H9 (cell line): Measurements from ENCODE around the gene MAD1L1. TPM values are rescaled to one million over a fixed set of nuclear protein-coding genes. Genes with fewer than 3 reads are reported as not detected.

ENCODE experiments used
- DNase-seq: peaks from one replicate; pipeline ENCODE4 v3.0.0-alpha.2; 2017
- H2AFZ ChIP-seq: one replicate; pipeline ENCODE4 v1.6.1; 2013; ENCODE audit warnings: mild to moderate bottlenecking, low read length, control low read depth, moderate library complexity
- H2AK5ac ChIP-seq: 2 replicates; pipeline ENCODE4 v1.6.1; 2013; ENCODE audit warnings: low read length, control low read depth, mixed read lengths; ENCODE audit not compliant: insufficient read length
- H2BK120ac ChIP-seq: one replicate; pipeline ENCODE4 v1.6.1; 2013; ENCODE audit warnings: low read depth, mild to moderate bottlenecking, low read length, control low read depth, inconsistent platforms; ENCODE audit not compliant: poor library complexity, severe bottlenecking
- H2BK12ac ChIP-seq: 2 replicates; pipeline ENCODE4 v1.6.1; 2013; ENCODE audit warnings: low read length, control low read depth, mixed read lengths, low read depth; ENCODE audit not compliant: insufficient read length
- H2BK15ac ChIP-seq: 2 replicates; pipeline ENCODE4 v1.6.1; 2013; ENCODE audit warnings: low read depth, low read length, control low read depth
- H2BK20ac ChIP-seq: one replicate; pipeline ENCODE4 v1.6.1; 2013; ENCODE audit warnings: low read depth, mild to moderate bottlenecking, low read length, control low read depth, inconsistent platforms; ENCODE audit not compliant: poor library complexity, severe bottlenecking
- H2BK5ac ChIP-seq: 2 replicates; pipeline ENCODE4 v1.6.1; 2013; ENCODE audit warnings: low read length, control low read depth, mixed read lengths; ENCODE audit not compliant: insufficient read length
- H3K14ac ChIP-seq: 2 replicates; pipeline ENCODE4 v1.6.1; 2013; ENCODE audit warnings: low read length, control low read depth; ENCODE audit not compliant: insufficient read depth
- H3K18ac ChIP-seq: 2 replicates; pipeline ENCODE4 v1.6.1; 2013; ENCODE audit warnings: low read depth, mild to moderate bottlenecking, mixed read lengths, low read length, control low read depth; ENCODE audit not compliant: insufficient read length
- H3K23ac ChIP-seq: 2 replicates; pipeline ENCODE4 v1.6.1; 2013; ENCODE audit warnings: low read length, control low read depth, mixed read lengths, low read depth; ENCODE audit not compliant: insufficient read length
- H3K23me2 ChIP-seq: 2 replicates; pipeline ENCODE4 v1.6.1; 2013; ENCODE audit warnings: low read depth, mild to moderate bottlenecking, mixed read lengths, low read length, control low read depth; ENCODE audit not compliant: insufficient read length, poor library complexity, severe bottlenecking
- H3K27ac ChIP-seq: 2 replicates; pipeline ENCODE4 v1.5.1; 2013; ENCODE audit warnings: low read length, control low read depth, mixed read lengths, low read depth; ENCODE audit not compliant: insufficient read length
- H3K27me3 ChIP-seq: 2 replicates; pipeline ENCODE4 v1.6.1; 2013; ENCODE audit warnings: low read length, control low read depth, inconsistent platforms; ENCODE audit not compliant: insufficient read depth
- H3K4ac ChIP-seq: 2 replicates; pipeline ENCODE4 v1.6.1; 2013; ENCODE audit warnings: low read depth, mild to moderate bottlenecking, control low read depth, inconsistent platforms, low read length, moderate library complexity
- H3K4me1 ChIP-seq: 2 replicates; pipeline ENCODE4 v1.6.1; 2013; ENCODE audit warnings: low read length, control low read depth, inconsistent platforms; ENCODE audit not compliant: insufficient read depth
- H3K4me2 ChIP-seq: 2 replicates; pipeline ENCODE4 v1.6.1; 2013; ENCODE audit warnings: low read length, control low read depth, mixed read lengths; ENCODE audit not compliant: insufficient read length, insufficient read depth
- H3K56ac ChIP-seq: 2 replicates; pipeline ENCODE4 v1.6.1; 2013; ENCODE audit warnings: low read depth, mild to moderate bottlenecking, mixed read lengths, low read length, control low read depth; ENCODE audit not compliant: insufficient read length
- H3K79me1 ChIP-seq: 2 replicates; pipeline ENCODE4 v1.6.1; 2013; ENCODE audit warnings: low read depth, mild to moderate bottlenecking, moderate library complexity, low read length, control low read depth, inconsistent platforms; ENCODE audit not compliant: insufficient read depth, poor library complexity, severe bottlenecking
- H3K79me2 ChIP-seq: 2 replicates; pipeline ENCODE4 v1.6.1; 2013; ENCODE audit warnings: low read length, control low read depth, inconsistent platforms; ENCODE audit not compliant: insufficient read depth
- H3K9ac ChIP-seq: 2 replicates; pipeline ENCODE4 v1.6.1; 2013; ENCODE audit warnings: low read length, control low read depth, mixed read lengths; ENCODE audit not compliant: insufficient read length; ENCODE audit errors: extremely low read depth
- H3K9me3 ChIP-seq: one replicate; pipeline ENCODE4 v1.6.1; 2013; ENCODE audit warnings: low read depth, low read length, inconsistent platforms; ENCODE audit not compliant: control insufficient read depth
- H3T11ph ChIP-seq: one replicate; pipeline ENCODE4 v1.6.1; 2013; ENCODE audit warnings: mild to moderate bottlenecking, low read length, control low read depth, inconsistent platforms
- H4K20me1 ChIP-seq: one replicate; pipeline ENCODE4 v1.6.1; 2013; ENCODE audit not compliant: control insufficient read depth, insufficient read length, insufficient read depth
- H4K5ac ChIP-seq: 2 replicates; pipeline ENCODE4 v1.6.1; 2013; ENCODE audit warnings: low read depth, mild to moderate bottlenecking, mixed read lengths, low read length, control low read depth; ENCODE audit not compliant: insufficient read length
- H4K8ac ChIP-seq: replicated peaks from 2 replicates; pipeline ENCODE4 v1.6.1; 2013; ENCODE audit warnings: low read length, control low read depth, mixed read lengths, low read depth; ENCODE audit not compliant: insufficient read length
- H4K91ac ChIP-seq: 2 replicates; pipeline ENCODE4 v1.6.1; 2013; ENCODE audit warnings: low read depth, mild to moderate bottlenecking, moderate library complexity, mixed read lengths, low read length, control low read depth; ENCODE audit not compliant: insufficient read length
- H3K27ac Mint-ChIP-seq, 3 experiments: 2 replicates in 2 of 3; 3 replicates in 1 of 3; pipeline ENCODE4 v1.8.0; 2020 to 2021; ENCODE audit warnings: mixed read lengths in 3 of 3, mild to moderate bottlenecking in 1 of 3, moderate library complexity in 1 of 3
- H3K27me3 Mint-ChIP-seq: 2 replicates; pipeline ENCODE4 v1.8.0; 2021; ENCODE audit warnings: low read depth, mild to moderate bottlenecking, moderate library complexity, mixed read lengths
- H3K36me3 Mint-ChIP-seq, 3 experiments: 2 replicates in 2 of 3; 3 replicates in 1 of 3; pipeline ENCODE4 v1.8.0; 2020 to 2021; ENCODE audit warnings: low read depth in 3 of 3, mixed read lengths in 3 of 3; ENCODE audit not compliant: insufficient read depth in 1 of 3
- H3K4me1 Mint-ChIP-seq, 2 experiments: 2 replicates each; pipeline ENCODE4 v1.8.0; 2020; ENCODE audit warnings: mixed read lengths in 2 of 2
- H3K4me3 Mint-ChIP-seq, 2 experiments: 2 replicates in 1 of 2; 3 replicates in 1 of 2; pipeline ENCODE4 v1.8.0; 2020 to 2021; ENCODE audit warnings: mild to moderate bottlenecking in 2 of 2, mixed read lengths in 2 of 2, moderate library complexity in 1 of 2
- H3K9me3 Mint-ChIP-seq, 2 experiments: 2 replicates in 1 of 2; 3 replicates in 1 of 2; pipeline ENCODE4 v1.8.0; 2020; ENCODE audit warnings: mild to moderate bottlenecking in 2 of 2, mixed read lengths in 2 of 2, moderate library complexity in 1 of 2
- WGBS: extraction: QIAGEN DNeasy Blood & Tissue Kit; methylation state at CpG from one replicate; pipeline ENCODE4 v1.1.7; 2013; ENCODE audit warnings: missing lambda C conversion rate, low lambda C conversion rate, mixed read lengths; ENCODE audit not compliant: insufficient read length; ENCODE audit errors: extremely low coverage; 5-methylcytosine and 5-hydroxymethylcytosine counted together
- total RNA-seq: library from RNA; stranded (reverse); gene quantifications from 2 replicates; pipeline ENCODE4 v1.2.1, GENCODE V29; 2021
- TF ChIP-seq, protein P1 (sequence below): fragments of 200-600 bp; sonication (generic); conservative IDR thresholded peaks from 3 replicates; pipeline ENCODE4 v1.8.0; 2021; ENCODE audit warnings: antibody characterized with exemption, mild to moderate bottlenecking

MAD1L1 gene
- total RNA-seq, 1 experiment from 2014 or later, result 39.0 TPM

DNA sequence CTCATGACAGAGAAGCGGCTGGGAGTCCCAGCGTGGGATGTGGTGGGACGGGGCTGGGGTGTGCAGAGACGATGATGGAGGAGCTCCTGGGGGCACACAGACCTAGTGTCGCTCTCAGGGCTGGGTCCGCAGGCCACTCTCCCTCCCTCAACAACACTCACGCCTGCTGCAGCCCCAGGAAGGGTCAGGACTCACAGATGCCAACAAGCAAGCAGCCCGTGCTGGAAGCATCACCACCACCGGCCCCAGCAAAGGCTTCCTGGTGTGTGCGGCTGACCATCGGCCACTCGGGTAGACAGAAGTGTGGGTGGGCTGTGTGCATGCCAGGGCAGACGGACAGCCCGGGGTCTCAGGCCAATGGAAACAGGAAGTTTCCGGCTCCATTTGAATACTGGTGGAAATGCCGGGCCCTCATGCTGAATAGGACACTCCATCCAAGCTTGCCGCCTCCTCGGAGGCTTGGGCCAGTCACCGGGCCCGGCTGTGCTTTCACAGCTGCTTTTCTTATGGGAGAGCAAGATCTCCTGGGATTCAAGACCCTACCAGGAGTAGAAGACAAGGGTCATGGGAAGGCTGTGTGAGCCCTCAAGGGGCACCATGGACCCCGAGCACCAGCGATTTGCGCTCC is 384.6 kb downstream of the MAD1L1 start:
- no peaks in the 10 kb centered on the region for H4K20me1 ChIP-seq
- H2AK5ac ChIP-seq, result no peak overlapping the region
- DNase-seq, result no peak

More for the DNA sequence above, 384.6 kb downstream of the MAD1L1 start:
- Mint-ChIP-seq H3K9me3 (no peaks in the 10 kb centered on the region), H3K36me3 (peaks cover 0 to 1% (median 0%) of the 10 kb centered on the region in 3 experiments; a peak in 2 of 7 replicates), H3K4me1 (peaks cover 4 to 7% of the 10 kb centered on the region in 2 experiments; a peak in 1 of 4 replicates), H3K4me3 (no peak overlapping the region), H3K27me3 (no peaks in the 10 kb centered on the region), H3K27ac (peak overlapping the region in 1 of 3 experiments; percentile 80; a peak in 2 of 7 replicates)
- Histone ChIP-seq H2BK20ac (no peak overlapping the region), H3K79me1 (no peaks in the 10 kb centered on the region), H3K4me2 (no peak overlapping the region), H3K79me2 (no peaks in the 10 kb centered on the region), H3K18ac (no peak overlapping the region), H4K91ac (no peak overlapping the region), H2AFZ (no peak overlapping the region), H2BK120ac (no peak overlapping the region), H3T11ph (no peak overlapping the region), H2BK15ac (no peak overlapping the region), H3K4ac (no peak overlapping the region), H3K56ac (no peak overlapping the region), H3K23ac (no peak overlapping the region), H3K27ac (no peak overlapping the region), H3K9me3 (no peaks in the 10 kb centered on the region), H2BK5ac (no peak overlapping the region), H4K8ac (no peak overlapping the region), H3K14ac (no peak overlapping the region), H4K5ac (no peak overlapping the region), H3K27me3 (no peaks in the 10 kb centered on the region), H2BK12ac (no peak overlapping the region), H3K9ac (no peak overlapping the region), H3K4me1 (no peaks in the 10 kb centered on the region), H3K23me2 (no peaks in the 10 kb centered on the region)
- TF ChIP-seq, protein P1, sequence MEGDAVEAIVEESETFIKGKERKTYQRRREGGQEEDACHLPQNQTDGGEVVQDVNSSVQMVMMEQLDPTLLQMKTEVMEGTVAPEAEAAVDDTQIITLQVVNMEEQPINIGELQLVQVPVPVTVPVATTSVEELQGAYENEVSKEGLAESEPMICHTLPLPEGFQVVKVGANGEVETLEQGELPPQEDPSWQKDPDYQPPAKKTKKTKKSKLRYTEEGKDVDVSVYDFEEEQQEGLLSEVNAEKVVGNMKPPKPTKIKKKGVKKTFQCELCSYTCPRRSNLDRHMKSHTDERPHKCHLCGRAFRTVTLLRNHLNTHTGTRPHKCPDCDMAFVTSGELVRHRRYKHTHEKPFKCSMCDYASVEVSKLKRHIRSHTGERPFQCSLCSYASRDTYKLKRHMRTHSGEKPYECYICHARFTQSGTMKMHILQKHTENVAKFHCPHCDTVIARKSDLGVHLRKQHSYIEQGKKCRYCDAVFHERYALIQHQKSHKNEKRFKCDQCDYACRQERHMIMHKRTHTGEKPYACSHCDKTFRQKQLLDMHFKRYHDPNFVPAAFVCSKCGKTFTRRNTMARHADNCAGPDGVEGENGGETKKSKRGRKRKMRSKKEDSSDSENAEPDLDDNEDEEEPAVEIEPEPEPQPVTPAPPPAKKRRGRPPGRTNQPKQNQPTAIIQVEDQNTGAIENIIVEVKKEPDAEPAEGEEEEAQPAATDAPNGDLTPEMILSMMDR, result no peak
- no CpG with 5 or more reads among the region's 23 CpGs for WGBS
